OCI-LY7 (cell line): ENCODE measurements around the gene PTPRT. TPM values are rescaled to one million over a fixed set of nuclear protein-coding genes. Genes with fewer than 3 reads are reported as not detected.

Experiments
- BruUV-seq: library from RNA; stranded (reverse); fragments of 400-500 nt; replicated peaks from 2 replicates; lab custom pipeline; 2021; lab: Mats Ljungman, UMichigan
- CTCF ChIA-PET: fragments of 300-600 bp; sonication (Branson Sonifier 250); formaldehyde crosslinking; loops from one replicate; lab custom pipeline; 2022; ENCODE audit warnings: antibody characterized with exemption; ENCODE audit not compliant: unreplicated experiment; lab: Charles Lee
- POLR2A ChIA-PET: fragments of 300-600 bp; sonication (Branson Sonifier 250); formaldehyde crosslinking; loops from one replicate; lab custom pipeline; 2022; ENCODE audit warnings: antibody characterized with exemption; lab: Charles Lee
- DNase-seq: peaks from one replicate; pipeline ENCODE4 v3.0.0-alpha.2; 2015; ENCODE audit warnings: low spot score
- H2AFZ ChIP-seq: fragments of 200-600 bp; sonication (generic), shearing (Covaris generic); 2 replicates; pipeline ENCODE4 v1.6.1; 2014; ENCODE audit warnings: mild to moderate bottlenecking, antibody characterized with exemption, low read length, moderate library complexity
- H3K27ac ChIP-seq: fragments of 200-600 bp; sonication (generic); 2 replicates; pipeline ENCODE4 v1.5.1; 2014; ENCODE audit warnings: mixed run types, low read depth, mild to moderate bottlenecking, moderate library complexity, low read length, inconsistent platforms; ENCODE audit not compliant: poor library complexity, severe bottlenecking
- H3K36me3 ChIP-seq: fragments of 200-600 bp; sonication (generic); 2 replicates; pipeline ENCODE4 v1.6.1; 2014; ENCODE audit warnings: mild to moderate bottlenecking, antibody characterized with exemption, low read length, moderate library complexity, mixed read lengths; ENCODE audit not compliant: insufficient read depth
- H3K4me1 ChIP-seq: fragments of 200-600 bp; sonication (generic); 2 replicates; pipeline ENCODE4 v1.5.1; 2014; ENCODE audit warnings: mild to moderate bottlenecking, low read length; ENCODE audit not compliant: insufficient read depth, poor library complexity, severe bottlenecking
- H3K4me2 ChIP-seq: fragments of 200-600 bp; sonication (generic); 2 replicates; pipeline ENCODE4 v1.6.1; 2014; ENCODE audit warnings: mild to moderate bottlenecking, low read length
- H3K4me3 ChIP-seq: fragments of 200-600 bp; sonication (generic); 2 replicates; pipeline ENCODE4 v1.5.1; 2014; ENCODE audit warnings: mild to moderate bottlenecking, low read depth, low read length; ENCODE audit not compliant: poor library complexity, severe bottlenecking
- H3K79me2 ChIP-seq: fragments of 200-600 bp; sonication (generic); 2 replicates; pipeline ENCODE4 v1.6.1; 2016; ENCODE audit warnings: low read depth, mild to moderate bottlenecking, low read length, moderate library complexity, mixed read lengths; ENCODE audit not compliant: insufficient read depth
- H3K9me2 ChIP-seq: fragments of 200-600 bp; sonication (generic); 2 replicates; pipeline ENCODE4 v1.6.1; 2016; ENCODE audit warnings: mild to moderate bottlenecking, low read length, mixed read lengths; ENCODE audit not compliant: insufficient read depth
- H3K9me3 ChIP-seq: fragments of 200-600 bp; sonication (generic); 2 replicates; pipeline ENCODE4 v1.6.1; 2014; ENCODE audit warnings: mild to moderate bottlenecking, mixed run types, low read length, mixed read lengths
- H4K20me1 ChIP-seq: fragments of 200-600 bp; sonication (generic); 2 replicates; pipeline ENCODE4 v1.6.1; 2014; ENCODE audit warnings: mild to moderate bottlenecking, antibody characterized with exemption, low read length, moderate library complexity, mixed read lengths; ENCODE audit not compliant: insufficient read depth
- EZH2phosphoT487 ChIP-seq: fragments of 200-600 bp; sonication (generic); IDR thresholded peaks from 2 replicates; pipeline ENCODE4 v1.6.1; 2018; ENCODE audit warnings: low read depth, borderline replicate concordance, mild to moderate bottlenecking, mixed run types, antibody characterized with exemption, low read length, moderate library complexity, mixed read lengths
- intact Hi-C: fragments of 100-400 bp; cut with micrococcal nuclease; formaldehyde crosslinking; loops from one replicate; pipeline ENCODE4 v1.10.0; 2022; ENCODE audit not compliant: unreplicated experiment
- total RNA-seq, 2 experiments: library from RNA; depleted of rRNA in 1 of 2; stranded (reverse); fragments of >200 nt in 1 of 2; shearing (Covaris generic) in 1 of 2; gene quantifications; 2 replicates each; pipeline ENCODE4 v1.2.3, GENCODE V29; 2014 to 2022
- TF ChIP-seq, protein P1 (sequence below): fragments of 200-600 bp; sonication (generic); conservative IDR thresholded peaks from 2 replicates; pipeline ENCODE4 v1.5.1; 2014; ENCODE audit warnings: mild to moderate bottlenecking, antibody characterized with exemption, low read length, moderate library complexity, mixed read lengths

The PTPRT gene
- total RNA-seq, 2 experiments from 2014 or later, result not detected

DNA sequence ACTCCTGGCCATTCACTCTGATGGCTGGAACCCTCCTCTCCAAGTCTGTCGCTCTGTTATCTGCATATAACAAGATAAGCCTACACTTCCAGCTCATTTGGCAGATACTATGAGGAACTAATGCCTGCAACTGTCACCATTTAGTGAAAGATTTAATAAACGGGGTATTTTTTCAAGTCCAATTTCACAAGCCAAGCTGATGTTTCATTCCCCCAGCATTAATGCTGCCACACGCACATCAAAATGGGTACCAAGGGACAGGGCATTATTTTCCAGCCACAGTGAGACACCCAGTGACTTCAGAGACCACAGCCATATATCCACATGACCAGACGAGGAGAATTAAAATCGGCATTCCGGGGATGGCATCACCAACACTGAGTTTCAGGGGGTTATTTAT lies 175.5 kb downstream of the PTPRT start:
- Histone ChIP-seq H3K4me1 (no peaks in the 10 kb centered on the region), H3K27ac (no peak overlapping the region), H4K20me1 (no peaks in the 10 kb centered on the region), H3K36me3 (no peaks in the 10 kb centered on the region), H3K9me3 (no peaks in the 10 kb centered on the region), H3K79me2 (no peaks in the 10 kb centered on the region), H3K4me3 (no peak overlapping the region), H3K4me2 (no peak overlapping the region), H2AFZ (no peak overlapping the region), H3K9me2 (no peaks in the 10 kb centered on the region)
- intact Hi-C loops, result no loop called here
- TF ChIP-seq EZH2phosphoT487, result no peak
- TF ChIP-seq, protein P1, sequence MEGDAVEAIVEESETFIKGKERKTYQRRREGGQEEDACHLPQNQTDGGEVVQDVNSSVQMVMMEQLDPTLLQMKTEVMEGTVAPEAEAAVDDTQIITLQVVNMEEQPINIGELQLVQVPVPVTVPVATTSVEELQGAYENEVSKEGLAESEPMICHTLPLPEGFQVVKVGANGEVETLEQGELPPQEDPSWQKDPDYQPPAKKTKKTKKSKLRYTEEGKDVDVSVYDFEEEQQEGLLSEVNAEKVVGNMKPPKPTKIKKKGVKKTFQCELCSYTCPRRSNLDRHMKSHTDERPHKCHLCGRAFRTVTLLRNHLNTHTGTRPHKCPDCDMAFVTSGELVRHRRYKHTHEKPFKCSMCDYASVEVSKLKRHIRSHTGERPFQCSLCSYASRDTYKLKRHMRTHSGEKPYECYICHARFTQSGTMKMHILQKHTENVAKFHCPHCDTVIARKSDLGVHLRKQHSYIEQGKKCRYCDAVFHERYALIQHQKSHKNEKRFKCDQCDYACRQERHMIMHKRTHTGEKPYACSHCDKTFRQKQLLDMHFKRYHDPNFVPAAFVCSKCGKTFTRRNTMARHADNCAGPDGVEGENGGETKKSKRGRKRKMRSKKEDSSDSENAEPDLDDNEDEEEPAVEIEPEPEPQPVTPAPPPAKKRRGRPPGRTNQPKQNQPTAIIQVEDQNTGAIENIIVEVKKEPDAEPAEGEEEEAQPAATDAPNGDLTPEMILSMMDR, result no peak
- ChIA-PET CTCF (no interaction called here), POLR2A (interaction anchor here (0.5 kb wide), 1 partner anchor 1507 kb away, joined by 3 read pairs; no protein-coding TSS in a partner anchor)
- DNase-seq, result no peak
- BruUV-seq, result no TSS peak

DNA sequence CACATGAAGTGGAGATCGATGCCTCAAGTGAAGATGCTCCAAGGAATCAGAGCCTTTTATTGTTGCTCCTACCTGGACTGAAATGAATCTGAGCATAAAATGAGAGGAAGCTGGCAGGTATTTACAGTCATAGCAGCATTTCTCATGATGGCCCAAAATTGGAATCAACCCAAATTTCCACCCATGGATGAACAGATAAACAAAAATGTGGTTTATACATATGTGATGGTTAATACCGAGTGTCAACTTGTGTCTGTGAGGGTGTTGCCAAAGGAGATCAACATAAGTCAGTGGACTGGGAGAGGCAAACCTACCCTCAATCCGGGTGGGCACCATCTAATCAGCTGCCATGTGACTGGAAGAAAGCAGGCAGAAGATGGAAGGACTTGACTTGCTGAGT lies 178.2 kb downstream of the PTPRT start:
- no peaks in the 10 kb centered on the region for H3K79me2 ChIP-seq
- POLR2A ChIA-PET, result no interaction called here
- DNase-seq, result no peak
- H3K36me3 ChIP-seq, result no peaks in the 10 kb centered on the region
- no peaks in the 10 kb centered on the region for H3K4me1 ChIP-seq
- H4K20me1 ChIP-seq, result no peaks in the 10 kb centered on the region
- H3K9me2 ChIP-seq, result no peaks in the 10 kb centered on the region
- TF ChIP-seq, protein P1, result no peak
- no peak for TF ChIP-seq EZH2phosphoT487
- H2AFZ ChIP-seq, result no peak overlapping the region
- H3K4me3 ChIP-seq, result no peak overlapping the region
- no TSS peak for BruUV-seq
- H3K9me3 ChIP-seq, result no peaks in the 10 kb centered on the region
- intact Hi-C loops, result no loop called here
- H3K27ac ChIP-seq, result no peak overlapping the region
- no peak overlapping the region for H3K4me2 ChIP-seq
- CTCF ChIA-PET, result no interaction called here

DNA sequence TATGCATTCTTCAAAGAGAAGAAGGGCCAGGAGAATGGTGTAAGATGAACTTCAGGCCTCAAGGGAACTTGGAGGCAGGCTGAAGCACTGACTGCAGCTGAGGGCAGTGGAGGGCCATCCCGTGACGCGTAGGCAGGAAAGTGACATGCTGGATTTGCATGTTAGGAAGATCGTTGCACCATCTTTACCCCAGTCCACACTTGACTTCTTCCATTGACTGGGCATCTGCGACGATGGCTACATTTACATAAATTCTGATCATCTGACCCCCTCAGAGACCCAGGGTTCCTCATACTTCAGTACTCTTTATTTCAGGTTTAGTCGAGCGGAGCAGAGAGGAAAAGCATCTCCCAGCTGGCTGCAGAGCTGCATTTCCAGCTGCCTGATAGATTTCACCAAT lies 180.2 kb downstream of the PTPRT start:
- intact Hi-C loops, result no loop called here
- CTCF ChIA-PET, result no interaction called here
- no TSS peak for BruUV-seq
- Histone ChIP-seq H4K20me1 (no peaks in the 10 kb centered on the region), H3K9me3 (no peaks in the 10 kb centered on the region), H3K4me2 (no peak overlapping the region), H3K4me1 (no peaks in the 10 kb centered on the region), H3K79me2 (no peaks in the 10 kb centered on the region), H3K9me2 (no peaks in the 10 kb centered on the region), H3K27ac (no peak overlapping the region), H3K36me3 (no peaks in the 10 kb centered on the region), H3K4me3 (no peak overlapping the region), H2AFZ (no peak overlapping the region)
- no peak for DNase-seq
- POLR2A ChIA-PET, result no interaction called here
- TF ChIP-seq, protein P1, result no peak
- TF ChIP-seq EZH2phosphoT487, result no peak
